ENCODE data around the gene TMEM255A. TPM values are rescaled to one million over a fixed set of nuclear protein-coding genes. Genes with fewer than 3 reads are reported as not detected.

TMEM255A gene
- total and polyA plus RNA-seq, 2 of the 4 experiments (the other 2 are of a cell fraction) = 0.03 TPM; not detected in 1

DNA sequence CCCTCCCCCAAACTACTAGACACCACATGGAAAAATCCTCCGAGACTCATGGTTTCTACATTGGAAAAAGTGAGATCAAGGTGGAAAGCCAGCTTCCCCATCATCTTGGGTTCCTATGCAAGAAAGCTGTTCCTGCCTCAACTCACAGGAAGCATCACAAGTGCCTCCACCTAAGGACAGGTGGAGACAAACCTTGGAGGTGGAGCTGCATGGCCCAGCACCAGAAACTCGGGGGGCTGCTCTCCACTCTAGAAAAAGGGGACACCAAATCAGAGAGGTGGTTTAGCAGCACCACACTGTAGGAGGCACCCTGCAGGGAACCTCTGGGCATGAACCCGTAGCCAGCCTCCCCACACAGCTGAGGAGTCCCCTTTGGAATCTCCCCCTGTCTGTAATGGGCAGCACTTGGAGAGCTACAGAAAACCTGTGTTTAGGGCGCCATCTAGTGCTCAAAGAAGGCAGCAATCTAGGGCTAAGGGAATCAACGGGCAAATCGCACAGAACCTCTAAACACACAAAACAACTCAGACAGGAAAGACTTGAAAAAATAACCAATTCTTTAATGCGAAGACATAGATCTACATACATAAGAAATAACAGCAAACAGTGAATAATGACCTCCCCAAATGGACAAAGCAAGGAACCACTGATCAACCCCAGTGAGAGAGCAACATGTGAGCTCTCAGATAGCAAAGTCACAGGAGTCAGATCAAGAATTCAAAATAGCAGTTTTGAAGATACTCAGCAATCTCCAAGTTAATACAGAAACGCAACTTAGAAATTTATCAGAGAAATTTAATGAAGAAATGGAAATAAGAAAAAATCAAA, 97.6 kb downstream of the TMEM255A start:
- no peak for TF ChIP-seq POLR2A (IDR thresholded peaks at IDR 0.05; ENCODE audit: low read depth, low read length)
- TF ChIP-seq SMC3 (IDR thresholded peaks at IDR 0.05; ENCODE audit: low read depth, low read length) = peak; percentile 44
- TF ChIP-seq RFX5 (IDR thresholded peaks at IDR 0.05; ENCODE audit: low read depth, low read length) = no peak
- TF ChIP-seq RAD21 (IDR thresholded peaks at IDR 0.05; ENCODE audit: low read length) = peak; percentile 60
- TF ChIP-seq, protein P1, sequence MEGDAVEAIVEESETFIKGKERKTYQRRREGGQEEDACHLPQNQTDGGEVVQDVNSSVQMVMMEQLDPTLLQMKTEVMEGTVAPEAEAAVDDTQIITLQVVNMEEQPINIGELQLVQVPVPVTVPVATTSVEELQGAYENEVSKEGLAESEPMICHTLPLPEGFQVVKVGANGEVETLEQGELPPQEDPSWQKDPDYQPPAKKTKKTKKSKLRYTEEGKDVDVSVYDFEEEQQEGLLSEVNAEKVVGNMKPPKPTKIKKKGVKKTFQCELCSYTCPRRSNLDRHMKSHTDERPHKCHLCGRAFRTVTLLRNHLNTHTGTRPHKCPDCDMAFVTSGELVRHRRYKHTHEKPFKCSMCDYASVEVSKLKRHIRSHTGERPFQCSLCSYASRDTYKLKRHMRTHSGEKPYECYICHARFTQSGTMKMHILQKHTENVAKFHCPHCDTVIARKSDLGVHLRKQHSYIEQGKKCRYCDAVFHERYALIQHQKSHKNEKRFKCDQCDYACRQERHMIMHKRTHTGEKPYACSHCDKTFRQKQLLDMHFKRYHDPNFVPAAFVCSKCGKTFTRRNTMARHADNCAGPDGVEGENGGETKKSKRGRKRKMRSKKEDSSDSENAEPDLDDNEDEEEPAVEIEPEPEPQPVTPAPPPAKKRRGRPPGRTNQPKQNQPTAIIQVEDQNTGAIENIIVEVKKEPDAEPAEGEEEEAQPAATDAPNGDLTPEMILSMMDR (conservative IDR thresholded peaks at IDR 0.05; ENCODE audit: low read depth, low read length) = peak; percentile 75
- no peaks in the 10 kb centered on the region for H3K27me3 ChIP-seq (ENCODE audit: control insufficient read depth, insufficient read depth, low read length)
- H3K36me3 ChIP-seq (ENCODE audit: control insufficient read depth, insufficient read depth, low read length) = no peaks in the 10 kb centered on the region
- no peaks in the 10 kb centered on the region for H3K9me3 ChIP-seq (ENCODE audit: control insufficient read depth, insufficient read depth, low read length)
- H4K5ac ChIP-seq (ENCODE audit: low read depth, low read length) = no peak overlapping the region
- H3K9ac ChIP-seq (ENCODE audit: low read depth, low read length) = no peak overlapping the region
- H2BK15ac ChIP-seq (ENCODE audit: low read depth, low read length) = no peak overlapping the region
- H3K4me2 ChIP-seq (ENCODE audit: low read depth, low read length) = no peak overlapping the region
- H2BK120ac ChIP-seq (ENCODE audit: low read depth, low read length) = no peak overlapping the region
- no peak overlapping the region for H2AK5ac ChIP-seq (ENCODE audit: low read depth, low read length)
- H3K4me3 ChIP-seq (ENCODE audit: insufficient read depth, low read depth, low read length) = no peak overlapping the region
- no peak overlapping the region for H2BK5ac ChIP-seq (ENCODE audit: low read depth, low read length, poor library complexity, severe bottlenecking)
- intact Hi-C loops (cut with micrococcal nuclease) (loop anchor here (1.0 to 10.0 kb wide), 4 partner anchors 179 to 1369 kb away; no protein-coding TSS in a partner anchor), dilution Hi-C loops (cut with HindIII; ENCODE audit: low sequenced_read_pairs, unreplicated experiment) (no loop called here), in situ Hi-C loops (cut with MboI; ENCODE audit: low sequenced_read_pairs) (no loop called here)
- no peak overlapping the region for H3K23ac ChIP-seq (ENCODE audit: low read depth, low read length)
- H3K79me1 ChIP-seq (ENCODE audit: low read depth in 1 of 2, low read length in 2 of 2) = no peaks in the 10 kb centered on the region
- ChIA-PET POLR2A (ENCODE audit: unreplicated experiment) (interaction anchor here (0.6 kb wide), 1 partner anchor 13 kb away, joined by 6 read pairs; no protein-coding TSS in a partner anchor), CTCF (interaction anchor here (0.6 to 1.7 kb wide), 6 partner anchors 9 to 1093 kb away, joined by 3 to 7 read pairs (median 3); no protein-coding TSS in a partner anchor)
- no peaks in the 10 kb centered on the region for H3K4me1 ChIP-seq (ENCODE audit: control insufficient read depth, insufficient read depth, low read length)
- H3K14ac ChIP-seq (replicated peaks; ENCODE audit: low read depth, low read length) = no peak overlapping the region
- no peak overlapping the region for H3K56ac ChIP-seq (ENCODE audit: extremely low read depth, insufficient read depth, low read length)
- DNase-seq (peak; percentile 59), ATAC-seq (ENCODE audit: low read depth) (peak; percentile 83)
- no peak overlapping the region for H2BK20ac ChIP-seq (ENCODE audit: low read depth, low read length)
- no CpG with 5 or more reads among the region's 8 CpGs for WGBS, 2 experiments (ENCODE audit: extremely low coverage in 2 of 2, insufficient read length in 1 of 2)
- H4K8ac ChIP-seq (ENCODE audit: low read depth in 2 of 2, low read length in 2 of 2) = no peak overlapping the region
- no peak overlapping the region for H2AFZ ChIP-seq (replicated peaks; ENCODE audit: low read length, poor library complexity)
- no peak overlapping the region for H3K4ac ChIP-seq (ENCODE audit: low read depth, low read length)
- no peak overlapping the region for H4K91ac ChIP-seq (ENCODE audit: insufficient read depth, low read depth, low read length)
- no peaks in the 10 kb centered on the region for H3K9me1 ChIP-seq (ENCODE audit: insufficient read depth, low read length)
- no peaks in the 10 kb centered on the region for H4K20me1 ChIP-seq (ENCODE audit: insufficient read depth, low read length)
- no peak overlapping the region for H3K18ac ChIP-seq (ENCODE audit: low read depth, low read length)
- no peak overlapping the region for H3K27ac ChIP-seq (ENCODE audit: insufficient read depth, low read length)
- no TSS peak for BruUV-seq (replicated peaks)
- H2AK9ac ChIP-seq (replicated peaks; ENCODE audit: low read depth, low read length, poor library complexity) = no peak overlapping the region

Other genes starting within 250 kb of the TMEM255A start
- not detected in 2 replicates for gene RHOXF2B, start 233.8 kb downstream of the TMEM255A start, total RNA-seq (2012; rRNA removed)
- not detected in 2 replicates for gene RHOXF2B, start 233.8 kb downstream of the TMEM255A start, polyA plus RNA-seq (2012; rRNA removed)
- not detected in 2 replicates for gene RHOXF1, start 195.5 kb downstream of the TMEM255A start, total RNA-seq (2012; rRNA removed)
- not detected in 2 replicates for gene RHOXF1, start 195.5 kb downstream of the TMEM255A start, polyA plus RNA-seq (2012; rRNA removed)
- not detected in 2 replicates for gene RHOXF2, start 152.8 kb downstream of the TMEM255A start, total RNA-seq (2012; rRNA removed)
- not detected in 2 replicates for gene RHOXF2, start 152.8 kb downstream of the TMEM255A start, polyA plus RNA-seq (2012; rRNA removed)
- 16.3 and 20.8 TPM in 2 replicates for gene ZBTB33, start 60.6 kb downstream of the TMEM255A start, total RNA-seq (2012; rRNA removed)
- 2.0 and 3.3 TPM in 2 replicates for gene ZBTB33, start 60.6 kb downstream of the TMEM255A start, polyA plus RNA-seq (2012; rRNA removed)
- not detected in 2 replicates for gene ATP1B4, start 50.6 kb upstream of the TMEM255A start, total RNA-seq (2012; rRNA removed)
- gene ATP1B4, start 50.6 kb upstream of the TMEM255A start, polyA plus RNA-seq (2012; rRNA removed) = not detected in 2 replicates
- gene LAMP2, start 157.8 kb upstream of the TMEM255A start, total RNA-seq (2012; rRNA removed) = 114 and 129 TPM in 2 replicates
- 71.8 and 78.1 TPM in 2 replicates for gene LAMP2, start 157.8 kb upstream of the TMEM255A start, polyA plus RNA-seq (2012; rRNA removed)
- 19.4 and 33.1 TPM in 2 replicates for gene CUL4B, start 249.5 kb upstream of the TMEM255A start, total RNA-seq (2012; rRNA removed)
- 21.1 and 30.9 TPM in 2 replicates for gene CUL4B, start 249.5 kb upstream of the TMEM255A start, polyA plus RNA-seq (2012; rRNA removed)